Large intestine (tissue), 3 donors: ENCODE measurements around the gene GPHN. TPM values are rescaled to one million over a fixed set of nuclear protein-coding genes. Genes with fewer than 3 reads are reported as not detected.
"Not testable (repeated sequence)": the region's sequence is repeated elsewhere in the genome, so short reads cannot be mapped to it uniquely, and the experiment has no call there.

Source experiments
- DNase-seq, 2 donors: peaks; one replicate each; pipeline versions ENCODE4 v3.0.0 to v3.0.0-alpha.2; 2013
- H3K27ac ChIP-seq: one replicate; pipeline ENCODE4 v1.5.1; 2013; ENCODE audit warnings: low read length
- H3K27me3 ChIP-seq: 2 replicates; pipeline ENCODE4 v1.6.1; 2013; ENCODE audit warnings: low read length; ENCODE audit not compliant: control insufficient read depth, insufficient read depth
- H3K36me3 ChIP-seq: 2 replicates; pipeline ENCODE4 v1.6.1; 2013; ENCODE audit warnings: low read length; ENCODE audit not compliant: control insufficient read depth, insufficient read depth
- H3K4me1 ChIP-seq: one replicate; pipeline ENCODE4 v1.6.1; 2013; ENCODE audit warnings: low read length; ENCODE audit not compliant: control insufficient read depth, insufficient read depth
- H3K4me3 ChIP-seq: one replicate; pipeline ENCODE4 v1.5.1; 2013; ENCODE audit warnings: low read length
- H3K9me3 ChIP-seq: one replicate; pipeline ENCODE4 v1.6.1; 2013; ENCODE audit warnings: mild to moderate bottlenecking, low read depth, low read length, moderate library complexity; ENCODE audit not compliant: control insufficient read depth
- WGBS: methylation state at CpG from one replicate; pipeline ENCODE4 v1.1.5; 2013; ENCODE audit warnings: low lambda C conversion rate; ENCODE audit not compliant: insufficient coverage; 5-methylcytosine and 5-hydroxymethylcytosine counted together
- polyA plus RNA-seq: library from polyadenylated mRNA; unstranded; fragments of 120-200 nt; gene quantifications from one replicate; pipeline ENCODE4 v1.2.1, GENCODE V29; 2013

GPHN gene
- polyA plus RNA-seq, 1 donor, result 26.1 TPM

DNA sequence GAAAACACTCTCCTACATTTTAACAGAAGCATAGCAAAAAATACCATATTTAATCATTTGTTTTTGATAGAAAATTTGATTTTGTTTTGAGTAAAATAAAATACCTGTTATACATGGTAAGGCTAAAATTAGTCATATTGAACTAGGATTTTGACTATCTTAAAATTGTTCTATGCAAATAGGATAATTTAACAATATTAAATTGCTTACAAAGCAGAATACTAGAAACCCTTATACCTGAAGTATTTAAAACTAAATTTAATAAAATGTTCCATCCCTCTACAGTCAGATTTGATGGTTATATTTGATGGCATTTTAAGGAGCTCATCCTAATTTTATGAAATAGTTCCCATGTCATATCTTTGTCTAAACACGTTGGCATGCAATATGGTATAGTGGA is 323.2 kb downstream of the GPHN start:
- Histone ChIP-seq H3K9me3 (no peaks in the 10 kb centered on the region), H3K27ac (no peak overlapping the region), H3K4me1 (no peaks in the 10 kb centered on the region), H3K27me3 (no peaks in the 10 kb centered on the region), H3K4me3 (no peak overlapping the region), H3K36me3 (no peaks in the 10 kb centered on the region)
- DNase-seq, result no peak
- 100% methylated on average over 1 of the region's 1 CpG for WGBS

DNA sequence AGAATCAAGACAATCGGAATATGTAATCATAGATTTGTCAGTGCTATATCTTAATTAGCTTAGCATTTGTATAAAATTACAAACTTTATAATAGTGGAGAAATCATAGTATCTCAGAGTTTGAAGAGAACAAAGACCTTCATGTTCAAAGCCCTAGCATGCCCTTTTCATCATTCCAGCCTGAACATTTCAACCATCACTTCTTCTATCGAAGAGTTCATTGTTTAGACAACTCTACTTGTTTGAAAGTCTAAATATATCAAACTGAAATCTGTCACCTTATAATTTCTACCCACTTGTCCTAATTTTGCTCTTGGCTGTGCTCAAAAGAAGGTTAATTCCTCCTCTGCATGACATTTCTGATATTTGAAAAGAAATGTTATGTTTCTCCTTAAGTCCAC is 325.9 kb downstream of the GPHN start:
- Histone ChIP-seq H3K36me3 (no peaks in the 10 kb centered on the region), H3K4me3 (no peak overlapping the region), H3K9me3 (no peaks in the 10 kb centered on the region), H3K27me3 (no peaks in the 10 kb centered on the region), H3K27ac (no peak overlapping the region), H3K4me1 (no peaks in the 10 kb centered on the region)
- 70% methylated on average over 2 of the region's 2 CpGs for WGBS
- no peak for DNase-seq

DNA sequence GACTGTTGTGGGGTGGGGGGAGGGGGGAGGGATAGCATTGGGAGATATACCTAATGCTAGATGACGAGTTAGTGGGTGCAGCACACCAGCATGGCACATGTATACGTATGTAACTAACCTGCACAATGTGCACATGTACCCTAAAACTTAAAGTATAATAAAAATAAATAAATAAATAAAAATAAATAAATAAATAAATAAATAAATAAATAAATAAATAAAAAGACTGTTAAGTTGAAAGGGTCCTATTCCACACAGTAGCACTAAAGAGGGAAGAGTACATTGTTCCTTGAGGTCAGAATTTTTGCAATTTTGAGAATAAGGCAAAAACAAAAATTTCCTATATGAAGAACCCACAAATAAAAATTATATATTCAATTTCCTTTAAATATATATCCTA is 329.5 kb downstream of the GPHN start:
- not testable (repeated sequence) for H3K4me3 ChIP-seq, DNase-seq
- no CpG with 5 or more reads among the region's 2 CpGs for WGBS

DNA sequence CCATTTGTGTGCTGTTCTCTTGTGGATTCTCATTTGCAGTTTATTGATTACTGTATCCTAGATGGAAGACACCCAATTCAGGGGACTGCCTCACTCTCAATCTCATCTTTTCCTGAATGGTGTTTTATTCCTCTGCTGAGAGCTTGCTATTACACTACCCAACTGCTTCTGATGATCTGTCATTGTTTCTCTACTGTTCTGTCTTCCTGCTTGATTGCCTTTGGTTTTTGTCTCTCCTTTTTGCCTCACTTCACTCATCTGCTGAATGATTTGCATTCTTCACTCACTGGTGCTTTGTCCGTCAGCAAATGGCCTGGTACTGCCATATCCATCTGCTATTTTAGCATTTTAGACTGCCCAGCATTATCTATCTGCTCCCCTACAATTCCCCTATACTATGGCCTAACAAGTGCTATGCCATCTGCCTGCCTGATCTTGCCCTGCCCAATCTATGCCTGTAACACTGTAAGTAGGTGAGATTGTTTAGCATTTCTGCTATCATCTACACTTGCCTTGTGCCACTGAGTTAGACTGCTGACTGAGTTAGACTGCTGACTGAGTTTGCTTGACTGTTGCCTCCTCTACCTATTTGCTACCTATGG is 335.1 kb downstream of the GPHN start:
- Histone ChIP-seq H3K4me3 (no peak overlapping the region), H3K27ac (no peak overlapping the region), H3K9me3 (no peaks in the 10 kb centered on the region), H3K36me3 (no peaks in the 10 kb centered on the region), H3K4me1 (no peaks in the 10 kb centered on the region), H3K27me3 (no peaks in the 10 kb centered on the region)
- WGBS, result no CpG with 5 or more reads among the region's 1 CpG
- no peak for DNase-seq

More for the DNA sequence above, 329.5 kb downstream of the GPHN start:
- not testable (repeated sequence) for H3K27ac ChIP-seq, H3K4me1 ChIP-seq, H3K27me3 ChIP-seq, H3K36me3 ChIP-seq, H3K9me3 ChIP-seq

DNA sequence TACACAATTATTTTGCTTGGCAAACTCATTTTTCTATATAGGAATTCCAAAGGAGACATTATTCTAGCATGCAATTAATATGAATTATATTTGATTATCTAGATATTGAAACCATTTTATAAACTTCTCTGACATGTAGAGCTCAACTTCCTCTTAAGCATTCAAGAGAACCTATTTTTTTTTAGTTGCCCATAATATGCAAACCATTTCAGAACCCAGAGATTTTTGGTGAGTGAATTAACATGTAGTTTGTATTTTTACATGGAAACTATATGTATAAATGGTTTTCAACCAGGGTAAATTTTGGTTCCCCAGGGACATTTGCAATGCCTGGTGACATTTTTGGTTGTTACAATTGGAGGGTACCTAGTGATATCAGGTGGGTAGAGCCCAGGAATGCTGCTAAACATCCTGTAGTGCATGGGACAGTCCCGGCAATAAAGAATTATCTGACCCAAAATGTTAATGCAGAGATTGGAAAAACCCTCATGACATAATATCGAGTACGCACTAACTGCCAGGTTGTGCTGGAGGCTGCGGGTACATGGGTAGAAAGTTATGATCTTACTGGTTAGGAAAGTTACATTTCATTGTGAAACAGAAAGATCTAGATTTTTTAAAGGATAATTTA is 342.4 kb downstream of the GPHN start:
- H3K27ac ChIP-seq, result no peak overlapping the region
- H3K9me3 ChIP-seq, result no peaks in the 10 kb centered on the region
- no peaks in the 10 kb centered on the region for H3K4me1 ChIP-seq
- 93% methylated on average over 3 of the region's 4 CpGs for WGBS
- DNase-seq, result no peak
- no peaks in the 10 kb centered on the region for H3K27me3 ChIP-seq
- H3K4me3 ChIP-seq, result no peak overlapping the region
- no peaks in the 10 kb centered on the region for H3K36me3 ChIP-seq

DNA sequence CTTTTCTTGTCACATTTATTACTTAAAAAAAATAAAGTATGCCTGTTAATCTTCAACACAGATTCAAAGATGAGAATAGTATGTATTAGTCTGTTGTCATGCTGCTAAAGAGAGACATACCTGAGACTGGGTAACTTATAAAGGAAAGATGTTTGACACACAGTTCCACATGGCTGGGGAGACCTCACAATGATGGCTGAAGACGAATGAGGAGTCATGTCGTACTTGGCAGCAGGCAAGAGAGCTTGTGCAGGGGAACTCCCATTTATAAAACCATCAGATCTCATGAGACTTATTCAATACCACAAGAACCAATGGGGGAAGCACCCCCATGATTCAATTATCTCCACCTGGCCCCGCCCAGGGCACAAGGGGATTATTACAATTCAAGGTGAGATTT is 345.4 kb downstream of the GPHN start:
- no peaks in the 10 kb centered on the region for H3K27me3 ChIP-seq
- no peak overlapping the region for H3K4me3 ChIP-seq
- no peaks in the 10 kb centered on the region for H3K36me3 ChIP-seq
- no CpG with 5 or more reads among the region's 3 CpGs for WGBS
- no peak for DNase-seq
- no peaks in the 10 kb centered on the region for H3K9me3 ChIP-seq
- H3K4me1 ChIP-seq, result no peaks in the 10 kb centered on the region
- no peak overlapping the region for H3K27ac ChIP-seq

DNA sequence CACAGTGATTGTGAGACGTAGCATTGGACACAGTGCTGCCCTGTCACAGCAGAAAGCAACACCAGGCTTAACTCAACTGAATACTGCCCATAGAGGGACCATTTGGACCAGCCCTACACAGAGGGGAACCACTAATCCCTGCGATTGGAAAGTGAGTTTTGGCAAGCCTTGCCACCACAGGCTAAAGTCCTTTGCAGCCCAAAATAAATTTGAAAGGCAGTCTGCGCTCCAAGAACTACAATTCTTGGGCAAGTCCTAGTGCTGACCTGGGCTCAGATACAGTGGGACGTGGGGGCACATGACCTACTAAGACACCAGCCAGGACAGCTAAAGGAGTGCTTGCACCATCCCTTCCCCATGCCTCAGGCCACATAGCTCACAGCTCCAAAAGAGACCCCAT is 349.9 kb downstream of the GPHN start:
- H3K27ac ChIP-seq, result no peak overlapping the region
- H3K36me3 ChIP-seq, result no peaks in the 10 kb centered on the region
- no peak for DNase-seq
- H3K9me3 ChIP-seq, result no peaks in the 10 kb centered on the region
- no peaks in the 10 kb centered on the region for H3K27me3 ChIP-seq
- no CpG with 5 or more reads among the region's 4 CpGs for WGBS
- H3K4me3 ChIP-seq, result no peak overlapping the region
- H3K4me1 ChIP-seq, result no peaks in the 10 kb centered on the region

DNA sequence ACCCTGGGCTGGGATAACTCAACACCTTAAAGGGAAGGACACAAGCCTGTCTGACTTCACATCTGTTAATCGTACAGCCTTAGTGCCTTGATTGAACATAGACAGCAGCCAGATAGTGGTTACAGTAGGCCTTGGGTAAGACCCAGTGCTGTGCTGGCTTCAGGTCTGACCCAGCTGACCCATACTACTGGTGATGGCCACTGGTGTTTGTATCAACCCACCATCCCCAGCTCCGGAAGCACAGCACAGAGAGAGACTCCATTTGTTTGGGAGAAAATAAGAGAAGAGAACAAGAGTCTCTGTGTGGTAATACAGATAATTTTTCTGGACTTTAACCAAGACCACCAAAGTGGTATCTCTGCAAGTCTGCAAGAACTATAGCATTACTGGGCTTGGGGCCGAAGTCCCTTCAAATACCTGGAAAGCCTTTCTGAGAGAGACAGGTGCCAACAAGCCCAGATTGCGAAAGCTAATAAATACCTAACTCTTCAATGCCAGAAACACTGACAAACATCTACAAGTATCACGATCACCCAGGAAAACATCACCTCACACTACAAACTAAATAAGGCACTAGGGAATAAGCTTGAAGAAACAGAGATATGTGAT is 351.2 kb downstream of the GPHN start:
- peak; percentile 40 to 51 for DNase-seq
- WGBS, result 38% methylated on average over 1 of the region's 5 CpGs
- no peak overlapping the region for H3K27ac ChIP-seq
- no peaks in the 10 kb centered on the region for H3K36me3 ChIP-seq
- no peaks in the 10 kb centered on the region for H3K27me3 ChIP-seq
- H3K4me3 ChIP-seq, result no peak overlapping the region
- H3K4me1 ChIP-seq, result no peaks in the 10 kb centered on the region
- no peaks in the 10 kb centered on the region for H3K9me3 ChIP-seq

DNA sequence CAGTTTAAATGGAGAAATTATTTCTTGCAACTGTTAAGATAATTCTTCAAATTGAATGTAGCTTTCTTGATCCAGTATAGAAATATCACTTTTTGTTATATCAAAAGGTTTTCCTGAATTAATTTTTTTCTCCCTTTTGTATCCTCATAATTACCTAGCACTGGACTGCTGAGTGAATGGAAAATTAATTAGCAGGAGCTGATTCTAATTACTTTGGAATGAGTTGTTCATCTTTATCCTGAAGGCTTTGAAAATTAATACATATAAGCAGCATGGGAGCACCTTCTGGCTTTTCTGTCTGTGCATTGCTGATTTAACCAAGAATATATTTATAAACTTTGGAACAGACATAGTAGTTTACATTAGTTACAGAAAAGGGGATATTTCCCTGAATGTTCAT is 373.6 kb downstream of the GPHN start:
- H3K9me3 ChIP-seq, result no peaks in the 10 kb centered on the region
- H3K4me1 ChIP-seq, result no peaks in the 10 kb centered on the region
- H3K4me3 ChIP-seq, result no peak overlapping the region
- no peak overlapping the region for H3K27ac ChIP-seq
- no peak for DNase-seq
- no peaks in the 10 kb centered on the region for H3K27me3 ChIP-seq
- H3K36me3 ChIP-seq, result no peaks in the 10 kb centered on the region

DNA sequence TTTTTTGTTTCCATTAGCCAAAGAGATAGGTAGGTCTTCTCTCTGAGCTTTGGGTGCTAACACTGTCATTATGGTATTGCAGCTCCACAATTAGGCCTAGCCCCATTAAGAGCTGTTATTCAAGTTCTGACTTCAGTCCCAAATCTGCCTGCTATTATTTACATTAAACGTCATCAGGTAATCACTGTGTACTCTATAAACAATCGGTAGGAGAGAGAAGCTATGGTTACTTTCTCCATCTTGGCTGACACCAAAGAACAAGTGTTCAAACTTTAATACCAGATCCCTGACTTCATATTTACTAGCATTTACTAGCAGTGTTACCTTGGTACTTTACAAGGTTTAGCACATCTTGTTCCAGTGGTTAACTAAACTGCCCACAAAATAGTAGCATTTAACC is 376.2 kb downstream of the GPHN start:
- Histone ChIP-seq H3K9me3 (peaks cover 11% of the 10 kb centered on the region), H3K27ac (no peak overlapping the region), H3K4me3 (no peak overlapping the region), H3K27me3 (no peaks in the 10 kb centered on the region), H3K36me3 (no peaks in the 10 kb centered on the region), H3K4me1 (no peaks in the 10 kb centered on the region)
- DNase-seq, result no peak
- 100% methylated on average over 1 of the region's 2 CpGs for WGBS

DNA sequence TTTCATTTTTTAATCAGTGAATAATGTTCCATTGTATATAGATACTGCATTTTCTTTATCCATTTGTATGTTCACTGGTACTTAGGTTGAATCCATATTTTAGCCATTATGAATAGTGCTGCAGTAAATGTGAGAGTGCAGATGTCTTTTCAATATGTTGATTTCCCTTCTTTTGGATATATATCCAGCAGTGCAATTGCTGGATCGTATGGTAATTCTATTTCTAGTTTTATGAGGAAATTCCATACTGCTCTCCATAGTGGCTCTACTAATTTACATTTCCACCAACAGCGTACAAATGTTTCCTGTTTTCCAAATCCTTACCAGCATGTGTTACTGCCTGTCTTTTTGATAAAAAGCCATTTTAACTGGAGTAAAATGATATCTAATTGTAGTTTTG is 392.8 kb downstream of the GPHN start:
- Histone ChIP-seq H3K9me3 (peaks cover 7% of the 10 kb centered on the region), H3K4me1 (no peaks in the 10 kb centered on the region), H3K27ac (no peak overlapping the region), H3K27me3 (no peaks in the 10 kb centered on the region), H3K36me3 (no peaks in the 10 kb centered on the region), H3K4me3 (no peak overlapping the region)
- WGBS, result 100% methylated on average over 1 of the region's 2 CpGs
- DNase-seq, result no peak
